ENCODE results near the gene MARCHF9.

MARCHF9 gene

GRCh38 chr12:57724003-57724935 lies 30.6 kb upstream of the MARCHF9 start:
- Histone ChIP-seq H3K4me3 (no peak overlapping the region), H3K36me3 (peaks cover 16 to 30% (median 25%) of the 10 kb centered on the region in 3 donors), H3K27me3 (peaks cover 0 to 28% of the 10 kb centered on the region in 2 donors), H3K27ac (no peak overlapping the region), H3K9me3 (no peaks in the 10 kb centered on the region), H3K4me1 (peaks cover 0 to 19% (median 15%) of the 10 kb centered on the region in 4 donors)
- TF ChIP-seq CTCF (IDR thresholded peaks at IDR 0.05), result no peak
- no peak for DNase-seq
- intact Hi-C loops (cut with DNase I; ENCODE audit: low total_unique reads), result loop anchor here (10.0 kb wide), 1 partner anchor 181 kb away; no protein-coding TSS in a partner anchor

GRCh38 chr12:57724936-57725740 lies 29.8 kb upstream of the MARCHF9 start:
- peaks cover 0 to 19% (median 15%) of the 10 kb centered on the region in 4 donors for H3K4me1 ChIP-seq
- DNase-seq, result no peak
- peaks cover 7 to 21% (median 16%) of the 10 kb centered on the region in 3 donors for H3K36me3 ChIP-seq
- H3K27ac ChIP-seq, result no peak overlapping the region
- intact Hi-C loops (cut with DNase I; ENCODE audit: low total_unique reads), result loop anchor here (10.0 kb wide), 1 partner anchor 180 kb away; no protein-coding TSS in a partner anchor
- peaks cover 0 to 28% of the 10 kb centered on the region in 2 donors for H3K27me3 ChIP-seq
- TF ChIP-seq CTCF (IDR thresholded peaks at IDR 0.05), result no peak
- no peaks in the 10 kb centered on the region for H3K9me3 ChIP-seq
- no peak overlapping the region for H3K4me3 ChIP-seq

GRCh38 chr12:57725851-57726150 lies 29.1 kb upstream of the MARCHF9 start:
- peaks cover 0 to 28% of the 10 kb centered on the region in 2 donors for H3K27me3 ChIP-seq
- intact Hi-C loops (cut with DNase I; ENCODE audit: low total_unique reads), result loop anchor here (10.0 kb wide), 1 partner anchor 179 kb away; no protein-coding TSS in a partner anchor
- H3K4me3 ChIP-seq, result peak overlapping the region; percentile 62 to 86
- no peak for DNase-seq
- H3K4me1 ChIP-seq, result peaks cover 0 to 19% (median 15%) of the 10 kb centered on the region in 4 donors
- peak overlapping the region in 1 of 2 donors; percentile 65 for H3K27ac ChIP-seq
- TF ChIP-seq CTCF (IDR thresholded peaks at IDR 0.05), result no peak
- no peaks in the 10 kb centered on the region for H3K9me3 ChIP-seq
- peaks cover under 1 to 15% (median 9%) of the 10 kb centered on the region in 3 donors for H3K36me3 ChIP-seq

GRCh38 chr12:57726151-57726883 lies 28.6 kb upstream of the MARCHF9 start:
- peaks cover 0 to 28% of the 10 kb centered on the region in 2 donors for H3K27me3 ChIP-seq
- peaks cover 0 to 9% (median 4%) of the 10 kb centered on the region in 3 donors for H3K36me3 ChIP-seq
- peak; percentile 65 to 73 for TF ChIP-seq CTCF (IDR thresholded peaks at IDR 0.05)
- peak; percentile 68 to 86 for DNase-seq
- no peaks in the 10 kb centered on the region for H3K9me3 ChIP-seq
- peak overlapping the region; percentile 62 to 86 for H3K4me3 ChIP-seq
- intact Hi-C loops (cut with DNase I; ENCODE audit: low total_unique reads), result loop anchor here (10.0 kb wide), 1 partner anchor 178 kb away; no protein-coding TSS in a partner anchor
- peak overlapping the region; percentile 65 to 73 for H3K27ac ChIP-seq
- H3K4me1 ChIP-seq, result peaks cover 0 to 19% (median 15%) of the 10 kb centered on the region in 4 donors
